HepG2 (cell line): ENCODE results near the gene FAT1. TPM values are rescaled to one million over a fixed set of nuclear protein-coding genes. Genes with fewer than 3 reads are reported as not detected.

Source experiments
- ADNP ChIP-seq: sonication (generic); formaldehyde crosslinking; IDR thresholded peaks from 2 replicates; pipeline ENCODE4 v1.4.0; 2020; ENCODE audit warnings: missing genetic modification reagents
- BHLHE40 ChIP-seq: IDR thresholded peaks from 2 replicates; pipeline ENCODE4 v1.6.1; 2011; ENCODE audit warnings: low read length, improper control_type of control experiment
- BRD4 ChIP-seq: sonication (generic); formaldehyde crosslinking; IDR thresholded peaks from 2 replicates; pipeline ENCODE4 v1.4.0; 2020; ENCODE audit warnings: missing genetic modification reagents
- CREM ChIP-seq, 2 experiments: sonication (generic) in 1 of 2; formaldehyde crosslinking in 1 of 2; IDR thresholded peaks; 2 replicates each; pipeline versions ENCODE4 v1.4.0 to v1.6.1; 2016 to 2020; ENCODE audit warnings: antibody characterized with exemption in 1 of 2, mild to moderate bottlenecking in 1 of 2, missing genetic modification reagents in 1 of 2
- GATAD2A ChIP-seq: IDR thresholded peaks from 2 replicates; pipeline ENCODE4 v1.6.1; 2016
- PHF20 ChIP-seq: sonication (generic); formaldehyde crosslinking; IDR thresholded peaks from 2 replicates; pipeline ENCODE4 v1.5.0; 2020; ENCODE audit warnings: mild to moderate bottlenecking, missing genetic modification reagents
- PHF21A ChIP-seq: sonication (generic); formaldehyde crosslinking; IDR thresholded peaks from 2 replicates; pipeline ENCODE4 v1.5.0; 2020; ENCODE audit warnings: mild to moderate bottlenecking, missing genetic modification reagents
- SALL2 ChIP-seq: sonication (generic); formaldehyde crosslinking; IDR thresholded peaks from 2 replicates; pipeline ENCODE4 v1.8.1; 2023; ENCODE audit warnings: mild to moderate bottlenecking, missing genetic modification reagents, inconsistent platforms
- SNRNP70 ChIP-seq: fragments of 200-400 bp; formaldehyde crosslinking; IDR thresholded peaks from 2 replicates; pipeline ENCODE4 v1.6.1; 2017; ENCODE audit warnings: mild to moderate bottlenecking, low read depth, low read length, moderate library complexity
- TAF15 ChIP-seq: fragments of 200-400 bp; formaldehyde crosslinking; IDR thresholded peaks from one replicate; pipeline ENCODE4 v1.6.1; 2018; ENCODE audit warnings: mild to moderate bottlenecking, low read depth, low read length; ENCODE audit not compliant: poor library complexity, severe bottlenecking
- YEATS4 ChIP-seq: sonication (generic); formaldehyde crosslinking; IDR thresholded peaks from 2 replicates; pipeline ENCODE4 v1.4.0; 2020; ENCODE audit warnings: missing genetic modification reagents, borderline replicate concordance
- ZNF589 ChIP-seq: sonication (generic); formaldehyde crosslinking; conservative IDR thresholded peaks from 2 replicates; pipeline ENCODE4 v1.8.0; 2022; ENCODE audit warnings: mild to moderate bottlenecking, moderate library complexity, missing genetic modification reagents
- ZSCAN21 ChIP-seq: sonication (generic); formaldehyde crosslinking; IDR thresholded peaks from 2 replicates; pipeline ENCODE4 v1.8.0; 2022; ENCODE audit warnings: mild to moderate bottlenecking, missing genetic modification reagents, moderate library complexity, borderline replicate concordance
- polyA plus RNA-seq, 8 experiments: library from polyadenylated mRNA; depleted of rRNA in 3 of 8; stranded (reverse) in 7 of 8; unstranded in 1 of 8; fragments of >200 nt; fragmentation: Illumina TruSeq in 4 of 8; extraction: Trizol in 4 of 8; gene quantifications; 2 replicates each; pipeline versions ENCODE4 v1.2.1 to v1.2.3, GENCODE V29; 2011 to 2016; ENCODE audit warnings: low read depth in 4 of 8, missing spikeins in 1 of 8, mixed read lengths in 1 of 8; ENCODE audit not compliant: insufficient read depth in 1 of 8
- total RNA-seq, 5 experiments: library from RNA; depleted of rRNA; stranded (reverse); fragments of >200 nt; fragmentation: Illumina TruSeq; extraction: Trizol; gene quantifications; 2 replicates each; pipeline ENCODE4 v1.2.3, GENCODE V29; 2016; ENCODE audit warnings: low read depth in 1 of 5
- TF ChIP-seq, protein P1 (sequence below): sonication (generic); formaldehyde crosslinking; IDR thresholded peaks from 2 replicates; pipeline ENCODE4 v1.9.0; 2021; ENCODE audit warnings: missing genetic modification reagents, borderline replicate concordance
- TF ChIP-seq, protein P2 (sequence below): sonication (generic); formaldehyde crosslinking; IDR thresholded peaks from 2 replicates; pipeline ENCODE4 v1.8.1; 2023; ENCODE audit warnings: mild to moderate bottlenecking, missing genetic modification reagents
- TF ChIP-seq, protein P3 (sequence below): sonication (generic); formaldehyde crosslinking; IDR thresholded peaks from 2 replicates; pipeline ENCODE4 v1.4.0; 2020; ENCODE audit warnings: missing genetic modification reagents, borderline replicate concordance
- TF ChIP-seq, protein P4 (sequence below): sonication (generic); formaldehyde crosslinking; IDR thresholded peaks from 2 replicates; pipeline ENCODE4 v1.8.0; 2022; ENCODE audit warnings: mild to moderate bottlenecking, missing genetic modification reagents, borderline replicate concordance
- TF ChIP-seq, protein P5 (sequence below), 2 experiments: fragments of 450-650 bp in 1 of 2; sonication (generic) in 1 of 2; formaldehyde crosslinking; IDR thresholded peaks; 2 replicates each; pipeline versions ENCODE4 v1.5.0 to v1.8.0; 2020 to 2022; ENCODE audit warnings: mild to moderate bottlenecking in 1 of 2, missing genetic modification reagents in 1 of 2

Gene FAT1
- total and polyA plus RNA-seq, 2 of the 13 experiments (the other 11 are each of a cell fraction or from before 2014, with no cell fraction given), result 185 to 216 TPM

DNA sequence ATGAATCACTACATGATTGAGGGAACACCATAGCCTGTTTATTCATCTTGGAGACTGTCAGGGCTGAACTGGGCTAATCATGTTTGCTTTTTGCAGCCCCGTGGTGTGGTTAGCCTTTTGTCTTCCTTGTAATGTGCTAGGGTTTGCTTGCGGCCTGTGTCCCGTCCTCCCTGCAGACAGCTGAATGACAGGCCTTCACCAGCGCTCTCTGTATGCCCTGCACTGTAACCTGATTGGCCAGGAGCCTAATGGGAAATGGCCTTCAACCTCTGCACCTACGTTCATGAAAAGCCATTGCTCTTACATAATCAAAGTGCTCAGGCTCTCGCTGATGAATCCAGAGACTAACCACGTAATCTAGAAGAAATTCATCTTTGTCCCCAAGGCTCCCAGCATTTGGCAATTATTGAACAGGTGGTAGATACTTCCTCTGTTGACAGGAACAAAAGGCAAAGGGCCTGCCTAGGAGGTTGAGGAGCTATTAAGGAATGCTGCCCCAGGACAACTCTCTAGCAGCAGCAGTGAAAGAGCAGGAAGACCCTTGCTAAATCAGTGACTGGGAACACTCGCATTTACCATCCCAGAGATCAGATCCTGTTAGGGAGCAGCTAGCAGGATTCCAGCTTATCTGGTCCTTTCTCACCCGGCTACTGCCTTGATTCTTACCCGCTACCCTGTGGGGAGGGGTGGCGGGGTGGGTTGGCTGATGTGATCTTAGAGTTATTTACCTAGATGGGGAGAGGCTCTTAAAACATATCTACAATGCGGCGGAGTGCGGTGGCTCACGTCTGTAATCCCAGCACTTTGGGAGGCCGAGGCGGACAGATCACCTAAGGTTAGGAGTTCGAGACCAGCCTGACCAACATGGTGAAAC is 42.3 kb upstream of the FAT1 start (continued):
- TF ChIP-seq, protein P1, sequence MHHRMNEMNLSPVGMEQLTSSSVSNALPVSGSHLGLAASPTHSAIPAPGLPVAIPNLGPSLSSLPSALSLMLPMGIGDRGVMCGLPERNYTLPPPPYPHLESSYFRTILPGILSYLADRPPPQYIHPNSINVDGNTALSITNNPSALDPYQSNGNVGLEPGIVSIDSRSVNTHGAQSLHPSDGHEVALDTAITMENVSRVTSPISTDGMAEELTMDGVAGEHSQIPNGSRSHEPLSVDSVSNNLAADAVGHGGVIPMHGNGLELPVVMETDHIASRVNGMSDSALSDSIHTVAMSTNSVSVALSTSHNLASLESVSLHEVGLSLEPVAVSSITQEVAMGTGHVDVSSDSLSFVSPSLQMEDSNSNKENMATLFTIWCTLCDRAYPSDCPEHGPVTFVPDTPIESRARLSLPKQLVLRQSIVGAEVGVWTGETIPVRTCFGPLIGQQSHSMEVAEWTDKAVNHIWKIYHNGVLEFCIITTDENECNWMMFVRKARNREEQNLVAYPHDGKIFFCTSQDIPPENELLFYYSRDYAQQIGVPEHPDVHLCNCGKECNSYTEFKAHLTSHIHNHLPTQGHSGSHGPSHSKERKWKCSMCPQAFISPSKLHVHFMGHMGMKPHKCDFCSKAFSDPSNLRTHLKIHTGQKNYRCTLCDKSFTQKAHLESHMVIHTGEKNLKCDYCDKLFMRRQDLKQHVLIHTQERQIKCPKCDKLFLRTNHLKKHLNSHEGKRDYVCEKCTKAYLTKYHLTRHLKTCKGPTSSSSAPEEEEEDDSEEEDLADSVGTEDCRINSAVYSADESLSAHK (CRISPR knock-in tag), result no peak
- TF ChIP-seq GATAD2A, result peak; percentile 94
- TF ChIP-seq TAF15, result no peak
- 0 out of 2 replicates have a peak, but pooled peaks have one; percentile 65 for TF ChIP-seq ZNF589
- TF ChIP-seq PHF20 (CRISPR knock-in tag), result no peak
- TF ChIP-seq, protein P2, sequence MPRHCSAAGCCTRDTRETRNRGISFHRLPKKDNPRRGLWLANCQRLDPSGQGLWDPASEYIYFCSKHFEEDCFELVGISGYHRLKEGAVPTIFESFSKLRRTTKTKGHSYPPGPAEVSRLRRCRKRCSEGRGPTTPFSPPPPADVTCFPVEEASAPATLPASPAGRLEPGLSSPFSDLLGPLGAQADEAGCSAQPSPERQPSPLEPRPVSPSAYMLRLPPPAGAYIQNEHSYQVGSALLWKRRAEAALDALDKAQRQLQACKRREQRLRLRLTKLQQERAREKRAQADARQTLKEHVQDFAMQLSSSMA, result 0 out of 2 replicates have a peak, but pooled peaks have one; percentile 22
- TF ChIP-seq, protein P3, sequence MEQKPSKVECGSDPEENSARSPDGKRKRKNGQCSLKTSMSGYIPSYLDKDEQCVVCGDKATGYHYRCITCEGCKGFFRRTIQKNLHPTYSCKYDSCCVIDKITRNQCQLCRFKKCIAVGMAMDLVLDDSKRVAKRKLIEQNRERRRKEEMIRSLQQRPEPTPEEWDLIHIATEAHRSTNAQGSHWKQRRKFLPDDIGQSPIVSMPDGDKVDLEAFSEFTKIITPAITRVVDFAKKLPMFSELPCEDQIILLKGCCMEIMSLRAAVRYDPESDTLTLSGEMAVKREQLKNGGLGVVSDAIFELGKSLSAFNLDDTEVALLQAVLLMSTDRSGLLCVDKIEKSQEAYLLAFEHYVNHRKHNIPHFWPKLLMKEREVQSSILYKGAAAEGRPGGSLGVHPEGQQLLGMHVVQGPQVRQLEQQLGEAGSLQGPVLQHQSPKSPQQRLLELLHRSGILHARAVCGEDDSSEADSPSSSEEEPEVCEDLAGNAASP (CRISPR knock-in tag), result peak; percentile 34; the same call in 1 of the 2 replicates
- no peak for TF ChIP-seq SALL2
- peak; percentile 84 for TF ChIP-seq CREM (IDR thresholded peaks at IDR 0.05)
- no peak for TF ChIP-seq CREM (CRISPR knock-in tag; IDR thresholded peaks at IDR 0.05)
- peak; percentile 47; the same call in 1 of the 2 replicates for TF ChIP-seq YEATS4 (CRISPR knock-in tag)
- TF ChIP-seq SNRNP70, result no peak
- TF ChIP-seq ZSCAN21, result no peak; the same call in 1 of the 2 replicates
- no peak for TF ChIP-seq ADNP (CRISPR knock-in tag)
- TF ChIP-seq, protein P4, sequence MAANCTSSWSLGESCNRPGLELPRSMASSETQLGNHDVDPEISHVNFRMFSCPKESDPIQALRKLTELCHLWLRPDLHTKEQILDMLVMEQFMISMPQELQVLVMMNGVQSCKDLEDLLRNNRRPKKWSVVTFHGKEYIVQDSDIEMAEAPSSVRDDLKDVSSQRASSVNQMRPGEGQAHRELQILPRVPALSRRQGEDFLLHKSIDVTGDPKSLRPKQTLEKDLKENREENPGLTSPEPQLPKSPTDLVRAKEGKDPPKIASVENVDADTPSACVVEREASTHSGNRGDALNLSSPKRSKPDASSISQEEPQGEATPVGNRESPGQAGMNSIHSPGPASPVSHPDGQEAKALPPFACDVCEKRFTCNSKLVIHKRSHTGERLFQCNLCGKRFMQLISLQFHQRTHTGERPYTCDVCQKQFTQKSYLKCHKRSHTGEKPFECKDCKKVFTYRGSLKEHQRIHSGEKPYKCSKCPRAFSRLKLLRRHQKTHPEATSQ (CRISPR knock-in tag), result peak; percentile 93; the same call in 1 of the 2 replicates
- TF ChIP-seq PHF21A (CRISPR knock-in tag), result peak; percentile 97
- TF ChIP-seq, protein P5, sequence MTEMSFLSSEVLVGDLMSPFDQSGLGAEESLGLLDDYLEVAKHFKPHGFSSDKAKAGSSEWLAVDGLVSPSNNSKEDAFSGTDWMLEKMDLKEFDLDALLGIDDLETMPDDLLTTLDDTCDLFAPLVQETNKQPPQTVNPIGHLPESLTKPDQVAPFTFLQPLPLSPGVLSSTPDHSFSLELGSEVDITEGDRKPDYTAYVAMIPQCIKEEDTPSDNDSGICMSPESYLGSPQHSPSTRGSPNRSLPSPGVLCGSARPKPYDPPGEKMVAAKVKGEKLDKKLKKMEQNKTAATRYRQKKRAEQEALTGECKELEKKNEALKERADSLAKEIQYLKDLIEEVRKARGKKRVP (CRISPR knock-in tag; IDR thresholded peaks at IDR 0.05), result peak in 1 of 2 experiments; percentile 68; a peak in 1 of 4 replicates
- no peak for TF ChIP-seq BHLHE40
- TF ChIP-seq BRD4, result no peak
